SJCRH30 (cell line): ENCODE measurements around the gene KRTAP10-12. TPM values are rescaled to one million over a fixed set of nuclear protein-coding genes. Genes with fewer than 3 reads are reported as not detected.

Experiments
- DNase-seq, 2 experiments: peaks; one replicate each; pipeline ENCODE4 v3.0.0-alpha.2; 2015 to 2020
- H3K27ac ChIP-seq: fragments of 250-450 bp; sonication (Bioruptor Pico); 2 replicates; pipeline ENCODE4 v1.5.1; 2020; ENCODE audit warnings: mild to moderate bottlenecking, moderate library complexity
- H3K27me3 ChIP-seq: fragments of 250-450 bp; sonication (Bioruptor Pico); 2 replicates; pipeline ENCODE4 v1.5.1; 2020; ENCODE audit warnings: mild to moderate bottlenecking, moderate library complexity
- H3K36me3 ChIP-seq: fragments of 250-450 bp; sonication (Bioruptor Pico); 2 replicates; pipeline ENCODE4 v1.5.1; 2020; ENCODE audit warnings: mild to moderate bottlenecking, moderate library complexity
- H3K4me1 ChIP-seq: fragments of 250-450 bp; sonication (Bioruptor Pico); 2 replicates; pipeline ENCODE4 v1.5.1; 2020; ENCODE audit warnings: mild to moderate bottlenecking, moderate library complexity
- H3K4me3 ChIP-seq: fragments of 250-450 bp; sonication (Bioruptor Pico); 2 replicates; pipeline ENCODE4 v1.5.1; 2020; ENCODE audit warnings: mild to moderate bottlenecking, moderate library complexity
- H3K9me3 ChIP-seq: fragments of 250-450 bp; sonication (Bioruptor Pico); replicated peaks from 2 replicates; pipeline ENCODE4 v1.5.1; 2020; ENCODE audit warnings: mild to moderate bottlenecking, moderate library complexity
- total RNA-seq: library from RNA; depleted of rRNA; stranded (reverse); fragments of >200 nt; shearing (Covaris generic); gene quantifications from 2 replicates; pipeline ENCODE4 v1.2.3, GENCODE V29; 2014

KRTAP10-12 gene
- total RNA-seq, 1 experiment from 2014 or later = not detected

DNA sequence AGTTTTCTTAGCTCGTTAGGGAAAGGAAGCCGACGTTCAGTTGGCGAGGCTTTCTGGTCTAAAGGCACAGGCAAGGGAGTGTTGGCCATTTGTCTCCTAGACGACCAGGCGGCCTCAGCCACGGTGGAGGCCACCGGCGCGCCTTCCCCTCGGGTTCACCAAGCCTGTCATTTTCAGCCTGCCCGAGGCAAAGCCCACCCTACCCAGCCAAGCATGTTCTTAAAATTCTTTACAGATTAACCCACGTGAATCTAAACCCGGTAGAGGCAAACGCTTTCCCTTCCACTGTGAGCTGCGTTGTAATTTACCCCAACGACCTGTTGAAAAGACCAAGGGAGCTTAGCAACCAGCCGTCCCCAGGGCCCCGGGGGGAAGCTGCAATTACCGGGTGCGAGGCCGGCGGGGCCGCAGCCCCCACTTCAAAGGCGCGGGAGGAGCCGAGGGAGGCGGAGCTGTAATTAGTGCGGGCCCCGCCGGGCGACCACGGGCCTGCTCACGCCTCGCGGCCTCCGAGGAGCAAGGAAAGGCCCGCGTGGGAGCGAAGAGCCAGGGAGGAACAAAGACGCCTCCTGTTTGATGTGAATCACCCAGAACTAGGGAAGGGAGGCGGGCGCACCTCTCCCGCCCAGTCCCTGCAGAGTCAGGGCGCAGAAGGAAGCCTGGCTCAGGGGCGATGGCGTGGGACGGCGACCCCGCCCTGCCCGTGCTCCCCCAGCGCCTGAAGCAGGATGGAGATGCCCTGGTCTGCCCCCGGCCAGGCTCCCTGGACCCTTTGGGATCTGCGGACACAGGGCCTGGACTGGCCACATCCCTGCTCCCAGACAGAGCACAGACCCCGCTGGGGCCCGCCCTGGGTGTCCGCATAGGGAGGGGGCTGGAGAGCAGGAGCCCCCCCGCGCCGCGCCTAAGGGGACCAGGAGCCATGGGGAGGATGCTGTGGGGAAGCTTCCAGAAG lies 26.5 kb downstream of the KRTAP10-12 start:
- Histone ChIP-seq H3K4me1 (peaks cover under 1% of the 10 kb centered on the region; the same call in 1 of the 2 replicates), H3K36me3 (no peaks in the 10 kb centered on the region), H3K9me3 (no peaks in the 10 kb centered on the region), H3K27ac (no peak overlapping the region), H3K4me3 (no peak overlapping the region), H3K27me3 (no peaks in the 10 kb centered on the region)
- DNase-seq = no peak

DNA sequence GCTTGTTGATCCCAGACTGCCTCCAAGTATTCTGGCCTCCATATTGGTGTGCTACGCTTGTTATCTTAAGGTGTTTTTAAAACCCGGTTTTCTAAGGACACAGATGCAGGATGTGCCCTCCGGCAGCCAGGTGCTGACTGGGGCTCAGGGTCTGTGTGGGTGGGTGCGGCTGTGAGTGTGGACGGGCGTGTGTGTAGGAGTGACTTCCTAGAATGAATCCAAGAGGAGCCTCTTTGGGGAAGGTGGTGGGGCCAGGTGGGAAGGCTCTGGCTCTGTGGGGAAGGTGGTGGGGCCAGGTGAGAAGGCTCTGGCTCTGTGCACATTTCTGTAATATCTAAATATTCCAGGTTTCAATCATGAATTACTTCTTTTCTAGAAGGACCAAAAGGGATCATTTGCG lies 27.2 kb downstream of the KRTAP10-12 start:
- no peaks in the 10 kb centered on the region for H3K36me3 ChIP-seq
- no peak for DNase-seq
- H3K27me3 ChIP-seq = no peaks in the 10 kb centered on the region
- no peak overlapping the region for H3K4me3 ChIP-seq
- peaks cover 8% of the 10 kb centered on the region for H3K4me1 ChIP-seq
- no peak overlapping the region for H3K27ac ChIP-seq
- H3K9me3 ChIP-seq = no peaks in the 10 kb centered on the region

DNA sequence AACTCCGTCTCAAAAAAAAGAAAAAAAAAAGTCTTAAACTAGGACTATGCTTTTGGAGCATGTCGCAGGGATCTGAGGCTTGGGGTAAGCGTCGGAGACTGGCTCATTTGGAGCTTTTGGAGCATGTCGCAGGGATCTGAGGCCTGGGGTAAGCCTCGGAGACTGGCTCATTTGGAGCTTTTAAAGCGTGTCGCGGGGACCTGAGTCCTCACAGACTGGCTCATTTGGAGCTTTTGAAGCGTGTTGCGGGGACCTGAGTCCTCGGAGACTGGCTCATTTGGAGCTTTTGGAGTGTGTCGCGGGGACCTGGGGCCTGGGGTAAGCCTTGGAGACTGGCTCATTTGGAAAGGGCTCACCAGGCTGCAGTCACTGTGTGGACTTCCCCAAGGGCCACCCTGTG lies 28.0 kb downstream of the KRTAP10-12 start:
- H3K4me1 ChIP-seq = peaks cover 15% of the 10 kb centered on the region
- no peaks in the 10 kb centered on the region for H3K36me3 ChIP-seq
- no peak overlapping the region for H3K27ac ChIP-seq
- no peaks in the 10 kb centered on the region for H3K27me3 ChIP-seq
- no peak for DNase-seq
- no peak overlapping the region for H3K4me3 ChIP-seq
- H3K9me3 ChIP-seq = no peaks in the 10 kb centered on the region

DNA sequence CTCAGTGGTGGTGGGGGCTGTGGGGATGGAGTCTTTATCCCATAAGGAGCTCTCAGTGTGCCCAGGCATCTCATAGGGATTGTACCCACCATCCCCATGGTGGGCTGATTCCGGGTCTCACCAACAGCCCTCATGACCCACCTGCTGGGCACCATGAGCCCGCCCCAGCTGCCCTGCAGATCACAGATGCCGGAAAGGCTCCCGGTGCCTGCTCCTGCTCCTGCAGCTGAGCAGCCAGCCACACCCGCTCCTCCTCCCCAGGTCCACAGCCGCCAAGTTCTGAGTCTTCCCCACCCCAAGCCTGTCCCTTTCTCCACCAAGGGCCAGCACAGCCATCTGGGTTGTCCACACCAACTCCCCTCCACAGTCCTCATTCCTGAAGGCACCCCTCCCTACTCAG lies 29.9 kb downstream of the KRTAP10-12 start:
- Histone ChIP-seq H3K27me3 (no peaks in the 10 kb centered on the region), H3K27ac (no peak overlapping the region), H3K4me1 (peaks cover 31% of the 10 kb centered on the region), H3K4me3 (no peak overlapping the region), H3K36me3 (no peaks in the 10 kb centered on the region), H3K9me3 (no peaks in the 10 kb centered on the region)
- DNase-seq = no peak

DNA sequence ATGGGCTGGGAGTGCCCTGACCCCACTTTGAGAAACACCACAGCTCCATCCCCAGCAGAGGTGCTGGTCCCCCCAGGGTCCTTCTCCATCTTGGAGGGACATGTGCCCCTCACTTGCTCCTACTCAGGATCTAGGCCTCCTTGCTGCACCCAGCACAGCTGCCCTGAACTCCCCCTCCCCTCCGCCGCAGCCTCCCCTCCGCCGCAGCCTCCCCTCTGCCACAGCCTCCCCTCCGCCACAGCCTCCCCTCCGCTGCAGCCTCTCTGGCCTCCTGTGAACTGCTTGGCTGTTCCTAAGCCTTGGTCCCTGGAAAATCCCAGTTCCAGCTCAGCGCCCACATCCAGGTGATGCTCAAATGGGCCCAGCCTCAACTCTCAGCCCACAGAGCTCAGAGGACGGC lies 30.3 kb downstream of the KRTAP10-12 start:
- H3K36me3 ChIP-seq = no peaks in the 10 kb centered on the region
- H3K27me3 ChIP-seq = no peaks in the 10 kb centered on the region
- H3K9me3 ChIP-seq = no peaks in the 10 kb centered on the region
- H3K4me1 ChIP-seq = peaks cover 31% of the 10 kb centered on the region
- no peak overlapping the region for H3K4me3 ChIP-seq
- DNase-seq = no peak
- no peak overlapping the region for H3K27ac ChIP-seq

DNA sequence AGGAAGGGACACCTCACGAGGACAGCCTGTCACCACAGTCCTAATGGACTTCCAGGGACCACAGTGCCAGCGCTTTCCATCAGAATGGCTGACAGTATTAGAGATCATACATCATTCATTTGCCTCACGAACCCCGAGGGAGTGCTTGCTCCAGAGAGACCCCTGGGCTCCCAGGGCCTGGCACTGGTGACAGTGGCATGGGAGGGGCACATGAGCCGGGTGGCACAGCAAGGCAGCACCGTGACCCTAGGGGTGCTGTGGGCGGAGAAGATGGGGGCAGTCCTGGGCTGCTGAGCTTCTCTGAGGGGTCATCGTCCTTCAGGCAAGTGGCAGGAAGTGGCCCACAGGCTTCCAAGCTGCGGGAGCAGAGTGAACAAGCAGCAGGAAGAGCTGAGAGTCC lies 30.8 kb downstream of the KRTAP10-12 start:
- no peak for DNase-seq
- no peak overlapping the region for H3K27ac ChIP-seq
- H3K4me1 ChIP-seq = peaks cover 31% of the 10 kb centered on the region
- no peak overlapping the region for H3K4me3 ChIP-seq
- no peaks in the 10 kb centered on the region for H3K27me3 ChIP-seq
- H3K36me3 ChIP-seq = no peaks in the 10 kb centered on the region
- no peaks in the 10 kb centered on the region for H3K9me3 ChIP-seq

DNA sequence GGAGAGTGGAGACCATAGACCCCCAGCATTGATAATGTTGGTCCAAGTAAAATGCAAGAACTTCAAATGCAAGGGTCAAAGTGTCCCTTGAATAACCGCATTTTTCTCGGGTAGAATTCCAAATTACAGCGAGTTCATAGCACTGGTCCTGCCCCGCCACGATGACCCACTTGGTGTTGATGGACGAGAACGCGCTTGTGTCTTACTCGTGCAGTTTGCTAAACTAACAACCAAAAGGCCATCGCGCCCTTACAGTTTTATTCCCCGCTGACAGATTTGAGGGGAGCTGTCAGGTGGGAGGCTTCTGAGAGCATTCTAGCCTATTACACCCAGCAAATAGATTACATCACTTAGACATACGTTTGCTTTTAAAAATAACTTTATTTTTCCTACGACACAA lies 31.7 kb downstream of the KRTAP10-12 start:
- Histone ChIP-seq H3K36me3 (no peaks in the 10 kb centered on the region), H3K4me1 (peaks cover 31% of the 10 kb centered on the region), H3K9me3 (no peaks in the 10 kb centered on the region), H3K27ac (peak overlapping the region; percentile 79), H3K4me3 (peak overlapping the region; percentile 11), H3K27me3 (no peaks in the 10 kb centered on the region)
- peak; percentile 65 to 71 for DNase-seq

DNA sequence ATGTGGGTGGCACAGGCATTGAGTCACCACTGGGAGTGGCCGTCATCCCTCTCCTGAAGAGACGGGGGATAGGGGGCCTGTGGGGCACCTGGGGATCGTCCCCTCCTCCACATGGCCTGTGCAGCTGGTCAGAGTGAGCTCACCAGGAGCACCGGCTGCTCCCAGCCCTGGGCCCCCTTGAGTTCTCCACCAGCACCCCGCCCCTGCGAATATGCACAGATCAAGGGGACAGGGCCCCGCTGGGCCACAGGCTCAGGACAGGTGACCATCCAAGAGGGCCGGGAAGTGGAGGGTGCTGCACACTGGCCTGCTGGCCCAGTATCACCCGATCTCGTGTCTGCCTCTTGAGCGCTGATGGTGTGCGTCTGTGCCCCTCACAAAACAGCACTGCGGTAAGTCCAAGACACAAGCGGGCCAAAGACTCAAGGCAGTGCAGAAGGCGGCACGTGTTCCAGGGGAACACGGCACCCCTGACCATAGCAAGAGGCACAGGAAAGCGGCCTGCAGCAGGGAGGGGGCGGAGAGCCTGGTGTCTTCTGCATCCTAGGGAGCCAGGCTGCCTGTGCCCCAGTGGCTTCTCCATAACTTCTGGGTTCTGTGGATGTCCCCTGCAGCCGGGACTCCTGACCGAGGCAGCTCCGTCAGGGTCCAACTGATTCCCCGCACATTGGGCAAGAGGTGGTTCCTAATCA lies 32.5 kb downstream of the KRTAP10-12 start:
- H3K36me3 ChIP-seq = no peaks in the 10 kb centered on the region
- peaks cover 31% of the 10 kb centered on the region for H3K4me1 ChIP-seq
- H3K27me3 ChIP-seq = no peaks in the 10 kb centered on the region
- H3K27ac ChIP-seq = peak overlapping the region; percentile 79
- DNase-seq = peak; percentile 66 to 80
- H3K9me3 ChIP-seq = no peaks in the 10 kb centered on the region
- H3K4me3 ChIP-seq = peak overlapping the region; percentile 11

DNA sequence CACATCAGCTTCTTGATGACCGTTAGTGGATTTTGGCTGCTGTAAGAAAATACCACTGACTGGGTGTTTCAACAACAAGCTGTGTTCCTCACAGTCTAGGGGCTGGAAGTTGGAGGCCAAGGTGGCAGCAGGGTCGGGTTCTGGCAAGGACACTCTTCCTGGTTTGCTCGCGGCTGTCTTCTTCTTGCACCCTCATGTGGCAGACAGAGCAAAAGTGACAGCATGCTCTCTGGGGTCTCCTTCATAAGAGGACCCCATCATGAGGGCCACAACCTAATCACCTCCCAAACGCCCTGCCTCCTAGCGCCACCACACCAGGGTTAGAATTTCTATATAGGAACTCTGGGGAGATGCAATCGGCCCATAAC lies 33.0 kb downstream of the KRTAP10-12 start:
- Histone ChIP-seq H3K36me3 (no peaks in the 10 kb centered on the region), H3K27me3 (no peaks in the 10 kb centered on the region), H3K4me3 (no peak overlapping the region), H3K9me3 (no peaks in the 10 kb centered on the region), H3K4me1 (peaks cover 31% of the 10 kb centered on the region), H3K27ac (no peak overlapping the region; the same call in 1 of the 2 replicates)
- DNase-seq = no peak

DNA sequence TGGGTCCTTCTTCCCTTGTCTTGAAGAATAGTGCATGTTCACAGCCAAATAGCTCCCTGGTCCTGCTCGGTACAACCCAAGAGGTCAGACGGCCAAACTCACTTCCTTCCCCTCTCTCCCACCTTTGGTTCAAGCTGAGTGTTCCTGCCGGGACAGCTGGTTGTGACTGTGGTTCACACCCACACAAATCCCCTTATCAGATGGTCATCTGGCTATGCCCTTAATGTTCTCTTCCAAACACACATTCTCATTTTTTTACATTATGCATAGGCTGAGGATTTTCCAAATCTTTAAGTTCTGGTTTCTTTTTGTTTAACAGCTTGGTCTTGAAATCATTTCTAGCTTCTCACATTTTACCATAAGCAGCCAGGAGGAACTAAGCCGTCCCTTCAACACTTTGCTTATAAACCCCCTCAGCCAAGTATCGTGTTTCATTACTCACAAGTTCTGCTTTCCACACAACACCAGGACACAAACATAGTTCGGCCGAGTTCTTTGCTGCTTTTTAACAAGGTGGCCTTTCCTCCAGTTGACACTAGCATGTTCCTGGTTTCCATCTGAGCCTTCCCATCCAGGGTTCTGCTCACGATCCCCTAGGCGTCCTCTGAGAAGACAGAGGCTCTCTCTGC lies 34.1 kb downstream of the KRTAP10-12 start:
- Histone ChIP-seq H3K27me3 (no peaks in the 10 kb centered on the region), H3K4me3 (no peak overlapping the region), H3K4me1 (peaks cover 31% of the 10 kb centered on the region), H3K27ac (no peak overlapping the region), H3K36me3 (no peaks in the 10 kb centered on the region), H3K9me3 (no peaks in the 10 kb centered on the region)
- peak in 1 of 2 experiments; percentile 22 for DNase-seq

DNA sequence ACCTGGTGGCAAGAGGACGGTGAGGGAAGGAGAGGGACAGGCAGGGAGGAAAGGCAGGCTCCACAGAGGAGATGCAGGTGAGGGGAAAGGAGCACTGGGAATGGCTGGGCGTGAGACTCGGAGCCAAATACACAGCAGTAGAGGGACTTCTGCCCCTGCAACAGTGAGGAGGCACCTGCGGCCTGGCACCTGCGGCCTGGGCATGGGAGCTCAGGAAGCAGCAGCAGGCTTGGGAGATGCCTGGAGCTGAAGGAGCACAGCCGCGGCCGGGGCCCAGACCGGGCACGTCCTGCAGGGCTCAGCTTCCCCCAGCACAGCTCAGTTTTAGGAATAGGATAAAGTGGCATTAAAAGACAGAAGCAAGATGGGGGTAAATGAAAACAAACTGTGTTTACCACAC lies 35.3 kb downstream of the KRTAP10-12 start:
- H3K27ac ChIP-seq = no peak overlapping the region
- DNase-seq = no peak
- H3K27me3 ChIP-seq = no peaks in the 10 kb centered on the region
- no peak overlapping the region for H3K4me3 ChIP-seq
- H3K4me1 ChIP-seq = peaks cover 31% of the 10 kb centered on the region
- H3K36me3 ChIP-seq = no peaks in the 10 kb centered on the region
- no peaks in the 10 kb centered on the region; the same call in 1 of the 2 replicates for H3K9me3 ChIP-seq

DNA sequence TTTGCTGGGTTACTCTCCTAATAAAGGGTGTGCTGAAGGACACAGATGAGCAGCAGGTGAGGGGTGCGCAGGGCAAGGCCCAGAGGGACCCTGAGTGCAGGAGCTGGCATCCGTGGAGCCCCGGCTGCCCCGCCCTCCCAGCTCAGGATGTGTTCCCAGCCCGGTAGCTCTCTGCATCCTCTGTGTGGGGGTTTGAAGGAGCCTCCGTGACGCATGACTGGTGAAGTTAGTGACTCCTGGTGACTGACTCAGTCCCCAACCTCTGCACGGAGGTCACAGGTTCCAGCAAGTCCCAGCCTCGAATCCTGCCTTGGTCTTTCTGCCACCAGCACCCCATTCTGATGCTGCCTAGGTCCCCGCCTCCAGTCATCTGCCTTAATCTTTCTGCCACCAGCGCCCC lies 36.0 kb downstream of the KRTAP10-12 start:
- peaks cover 7% of the 10 kb centered on the region for H3K9me3 ChIP-seq
- no peaks in the 10 kb centered on the region for H3K36me3 ChIP-seq
- H3K4me3 ChIP-seq = no peak overlapping the region
- DNase-seq = no peak
- H3K27ac ChIP-seq = no peak overlapping the region
- no peaks in the 10 kb centered on the region for H3K27me3 ChIP-seq
- peaks cover 31% of the 10 kb centered on the region for H3K4me1 ChIP-seq

DNA sequence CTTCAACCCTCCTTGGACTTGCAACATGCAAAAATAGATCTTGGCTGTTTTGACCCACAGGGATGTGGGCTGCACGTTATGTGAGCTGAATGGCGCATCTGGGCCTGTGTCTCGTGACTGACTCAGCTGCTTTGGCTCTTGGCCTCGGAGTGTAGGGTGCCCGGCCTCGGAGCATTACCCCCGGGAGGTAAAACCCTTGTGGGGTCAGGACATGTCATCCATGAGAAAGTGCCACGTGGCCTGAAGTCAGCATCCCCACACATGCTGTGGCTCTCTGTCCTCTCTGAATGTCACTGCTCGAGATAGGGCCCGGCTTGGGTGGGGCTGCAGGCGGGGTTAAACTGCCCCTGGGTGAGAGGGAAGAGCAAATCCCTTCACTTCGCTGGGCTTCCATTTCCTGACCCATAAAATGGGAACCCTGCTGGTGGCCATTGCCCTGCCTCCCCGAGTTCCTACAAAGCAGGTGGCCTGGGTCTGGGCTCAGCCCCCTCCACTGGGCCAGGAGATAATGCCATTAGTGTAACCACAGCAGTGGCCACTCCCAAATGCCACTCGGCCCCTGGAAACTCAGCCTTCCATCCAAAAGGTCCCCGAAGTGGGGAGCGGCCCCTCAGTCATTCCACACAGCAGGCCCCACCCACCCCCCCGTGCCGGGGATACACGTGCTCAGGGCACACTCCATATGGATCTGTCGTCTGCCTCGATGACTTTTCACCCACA lies 37.2 kb downstream of the KRTAP10-12 start:
- H3K4me1 ChIP-seq = peaks cover 24% of the 10 kb centered on the region
- no peak for DNase-seq
- no peaks in the 10 kb centered on the region for H3K27me3 ChIP-seq
- no peaks in the 10 kb centered on the region for H3K36me3 ChIP-seq
- no peak overlapping the region for H3K4me3 ChIP-seq
- H3K9me3 ChIP-seq = peaks cover 17% of the 10 kb centered on the region
- no peak overlapping the region for H3K27ac ChIP-seq

DNA sequence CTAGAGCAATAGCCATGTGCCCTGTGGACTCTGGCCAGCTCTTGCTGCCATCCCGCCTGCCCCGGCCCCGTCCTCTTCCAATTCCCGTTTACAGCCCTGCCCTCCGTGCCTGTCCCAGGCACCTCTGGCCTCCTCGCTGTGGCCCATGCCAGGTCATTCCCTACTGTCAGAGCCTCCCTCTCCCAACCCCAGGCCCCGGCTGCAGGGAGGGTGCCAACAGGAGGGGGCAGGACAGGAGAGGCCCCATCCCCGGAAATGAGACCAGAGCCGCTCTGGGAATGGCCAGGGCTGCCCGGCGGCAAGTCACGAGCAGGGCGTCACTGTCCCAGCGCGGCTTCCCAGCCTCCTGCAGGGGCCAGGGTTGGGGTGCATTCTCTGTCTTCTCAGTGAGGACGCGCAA lies 37.9 kb downstream of the KRTAP10-12 start:
- H3K4me3 ChIP-seq = no peak overlapping the region
- no peaks in the 10 kb centered on the region for H3K27me3 ChIP-seq
- no peak for DNase-seq
- H3K27ac ChIP-seq = no peak overlapping the region
- no peaks in the 10 kb centered on the region for H3K36me3 ChIP-seq
- H3K9me3 ChIP-seq = peaks cover 17% of the 10 kb centered on the region
- H3K4me1 ChIP-seq = peaks cover 17% of the 10 kb centered on the region
